H1 (cell line): Measurements from ENCODE around the gene VGLL4. TPM values are rescaled to one million over a fixed set of nuclear protein-coding genes. Genes with fewer than 3 reads are reported as not detected.

Experiments
- CTCF ChIA-PET: fragments of 300-600 bp; sonication (Branson Sonifier 250); formaldehyde crosslinking; loops from one replicate; lab custom pipeline; 2021; ENCODE audit not compliant: partially characterized antibody; lab: Charles Lee
- POLR2A ChIA-PET: fragments of 300-600 bp; sonication (Branson Sonifier 250); formaldehyde crosslinking; loops from one replicate; lab custom pipeline; 2021; ENCODE audit warnings: inconsistent platforms; ENCODE audit not compliant: partially characterized antibody; lab: Charles Lee
- DNase-seq, 2 experiments: peaks; one replicate each; pipeline versions ENCODE4 v3.0.0 to v3.0.0-alpha.2; 2010 to 2022; ENCODE audit warnings: low spot score in 2 of 2, low read depth in 1 of 2, mixed read lengths in 1 of 2
- FAIRE-seq: peaks from 2 replicates; lab custom pipeline; 2011; peaks lifted over from hg19 to GRCh38; lab: Jason Lieb, UNC
- H2AFZ ChIP-seq: 2 replicates; pipeline ENCODE4 v1.8.1; 2012; ENCODE audit warnings: low read length, inconsistent platforms
- H2AK5ac ChIP-seq: 2 replicates; pipeline ENCODE4 v1.6.1; 2013; ENCODE audit warnings: low read depth, low read length
- H2BK120ac ChIP-seq: replicated peaks from 2 replicates; pipeline ENCODE3; 2013; ENCODE audit warnings: low read depth, low read length, inconsistent platforms
- H2BK12ac ChIP-seq: 2 replicates; pipeline ENCODE4 v1.6.1; 2013; ENCODE audit warnings: low read depth, low read length
- H2BK15ac ChIP-seq: 2 replicates; pipeline ENCODE4 v1.6.1; 2013; ENCODE audit warnings: low read length
- H2BK20ac ChIP-seq: 2 replicates; pipeline ENCODE4 v1.6.1; 2013; ENCODE audit warnings: low read length
- H2BK5ac ChIP-seq: 2 replicates; pipeline ENCODE4 v1.6.1; 2013; ENCODE audit warnings: low read depth, low read length
- H3K14ac ChIP-seq: 2 replicates; pipeline ENCODE4 v1.6.1; 2013; ENCODE audit warnings: inconsistent platforms; ENCODE audit not compliant: insufficient read length
- H3K18ac ChIP-seq: 2 replicates; pipeline ENCODE4 v1.6.1; 2013; ENCODE audit warnings: low read length; ENCODE audit errors: extremely low read depth
- H3K23ac ChIP-seq: 2 replicates; pipeline ENCODE4 v1.6.1; 2013; ENCODE audit warnings: inconsistent platforms; ENCODE audit not compliant: insufficient read length
- H3K23me2 ChIP-seq: 2 replicates; pipeline ENCODE4 v1.6.1; 2013; ENCODE audit warnings: low read depth, low read length
- H3K27ac ChIP-seq: 2 replicates; pipeline ENCODE4 v1.6.1; 2011; ENCODE audit warnings: low read depth, low read length, inconsistent platforms
- H3K27me3 ChIP-seq, 4 experiments: replicated peaks in 1 of 4; 1 replicate in 1 of 4; 2 replicates in 3 of 4; pipeline versions ENCODE4 v1.6.1 to v1.8.1; 2011 to 2013; ENCODE audit warnings: low read length in 3 of 4, mild to moderate bottlenecking in 3 of 4, inconsistent platforms in 2 of 4, mixed read lengths in 2 of 4, moderate library complexity in 1 of 4; ENCODE audit not compliant: control insufficient read depth in 3 of 4, insufficient read depth in 3 of 4; ENCODE audit errors: extremely low read depth in 1 of 4
- H3K36me3 ChIP-seq, 4 experiments: 2 replicates each; pipeline versions ENCODE4 v1.6.1 to v1.8.1; 2011 to 2013; ENCODE audit warnings: mild to moderate bottlenecking in 4 of 4, low read length in 3 of 4, moderate library complexity in 2 of 4, control low read depth in 1 of 4, inconsistent platforms in 1 of 4; ENCODE audit not compliant: insufficient read depth in 4 of 4, control insufficient read depth in 2 of 4
- H3K4ac ChIP-seq: replicated peaks from 2 replicates; pipeline ENCODE3; 2013; ENCODE audit warnings: low read length, low read depth, mixed read lengths, inconsistent platforms; ENCODE audit not compliant: insufficient read length
- H3K4me1 ChIP-seq, 4 experiments: replicated peaks in 1 of 4; 1 replicate in 1 of 4; 2 replicates in 3 of 4; pipeline versions ENCODE4 v1.6.1 to v1.8.1; 2011 to 2013; ENCODE audit warnings: low read length in 3 of 4, inconsistent platforms in 2 of 4, mixed read lengths in 1 of 4; ENCODE audit not compliant: insufficient read depth in 4 of 4, control insufficient read depth in 3 of 4
- H3K4me2 ChIP-seq, 2 experiments: 2 replicates each; pipeline versions ENCODE4 v1.6.1 to v1.8.1; 2011 to 2013; ENCODE audit warnings: low read depth in 2 of 2, low read length in 2 of 2, control low read depth in 1 of 2, inconsistent platforms in 1 of 2, mild to moderate bottlenecking in 1 of 2; ENCODE audit not compliant: insufficient read depth in 1 of 2
- H3K4me3 ChIP-seq, 4 experiments: fragments of 200-600, 300-600 bp in 1 of 4; sonication (generic), shearing (Covaris generic), sonication (Bioruptor Twin) in 1 of 4; 2 replicates each; pipeline versions ENCODE4 v1.5.1 to v1.8.1; 2011 to 2016; ENCODE audit warnings: low read length in 4 of 4, low read depth in 3 of 4, control low read depth in 2 of 4, inconsistent platforms in 2 of 4, mild to moderate bottlenecking in 2 of 4, mixed read lengths in 1 of 4, moderate library complexity in 1 of 4; ENCODE audit not compliant: insufficient read depth in 2 of 4; ENCODE audit errors: extremely low read depth in 1 of 4
- H3K56ac ChIP-seq: replicated peaks from 2 replicates; pipeline ENCODE3; 2013; ENCODE audit warnings: low read depth, mild to moderate bottlenecking, mixed read lengths, low read length, inconsistent platforms; ENCODE audit not compliant: insufficient read length
- H3K79me1 ChIP-seq: 2 replicates; pipeline ENCODE4 v1.6.1; 2013; ENCODE audit warnings: low read depth, low read length, control low read depth
- H3K79me2 ChIP-seq, 2 experiments: 2 replicates each; pipeline versions ENCODE4 v1.6.1 to v1.8.1; 2012 to 2013; ENCODE audit warnings: low read length in 2 of 2, mild to moderate bottlenecking in 2 of 2, inconsistent platforms in 1 of 2; ENCODE audit not compliant: insufficient read depth in 2 of 2, control insufficient read depth in 1 of 2
- H3K9ac ChIP-seq, 4 experiments: replicated peaks in 1 of 4; 1 replicate in 1 of 4; 2 replicates in 3 of 4; pipeline versions ENCODE4 v1.6.1 to v1.8.1; 2011 to 2013; ENCODE audit warnings: low read depth in 3 of 4, low read length in 3 of 4, control low read depth in 2 of 4, mild to moderate bottlenecking in 2 of 4, moderate library complexity in 2 of 4, inconsistent platforms in 1 of 4; ENCODE audit errors: extremely low read depth in 1 of 4
- H3K9me3 ChIP-seq, 2 experiments: 2 replicates each; pipeline versions ENCODE4 v1.6.1 to v1.8.1; 2012 to 2013; ENCODE audit warnings: mild to moderate bottlenecking in 2 of 2, moderate library complexity in 2 of 2, control low read depth in 1 of 2, inconsistent platforms in 1 of 2, low read depth in 1 of 2, low read length in 1 of 2, mixed read lengths in 1 of 2; ENCODE audit not compliant: insufficient read depth in 2 of 2
- H4K20me1 ChIP-seq, 2 experiments: replicated peaks in 1 of 2; 2 replicates each; pipeline versions ENCODE3 to v1.8.1; 2011 to 2013; ENCODE audit warnings: inconsistent platforms in 2 of 2, low read length in 2 of 2, mild to moderate bottlenecking in 1 of 2; ENCODE audit not compliant: insufficient read depth in 2 of 2, control insufficient read depth in 1 of 2
- H4K5ac ChIP-seq: 2 replicates; pipeline ENCODE4 v1.6.1; 2013; ENCODE audit warnings: low read length, low read depth, mixed read lengths, inconsistent platforms; ENCODE audit not compliant: insufficient read length
- H4K8ac ChIP-seq: 2 replicates; pipeline ENCODE4 v1.8.0; 2013; ENCODE audit warnings: mild to moderate bottlenecking, moderate library complexity, low read length, inconsistent platforms; ENCODE audit not compliant: insufficient read depth; ENCODE audit errors: extremely low read depth
- H4K91ac ChIP-seq: replicated peaks from 2 replicates; pipeline ENCODE3; 2013; ENCODE audit warnings: low read length, mixed read lengths, inconsistent platforms; ENCODE audit not compliant: insufficient read length
- ASH2L ChIP-seq: fragments of 200-600, 300-600 bp; sonication (generic); IDR thresholded peaks from one replicate; pipeline ENCODE4 v1.7.1; 2017; ENCODE audit warnings: low read length
- BACH1 ChIP-seq: IDR thresholded peaks from 2 replicates; pipeline ENCODE4 v1.6.1; 2012; ENCODE audit warnings: low read length, improper control_type of control experiment
- KDM5A ChIP-seq: fragments of 200-600 bp; IDR thresholded peaks from 2 replicates; pipeline ENCODE4 v1.7.1; 2012; ENCODE audit warnings: mild to moderate bottlenecking, low read length, inconsistent platforms, mixed read lengths
- RFX5 ChIP-seq: IDR thresholded peaks from 2 replicates; pipeline ENCODE4 v1.6.1; 2011; ENCODE audit warnings: low read depth, low read length, improper control_type of control experiment, borderline replicate concordance
- SAP30 ChIP-seq: fragments of 300-600 bp; sonication (generic); IDR thresholded peaks from 2 replicates; pipeline ENCODE4 v1.7.1; 2012; ENCODE audit warnings: low read length, moderate library complexity, mild to moderate bottlenecking, inconsistent platforms; ENCODE audit not compliant: insufficient read depth, insufficient replicate concordance
- TBP ChIP-seq: IDR thresholded peaks from 2 replicates; pipeline ENCODE4 v1.6.1; 2011; ENCODE audit warnings: low read depth, low read length, improper control_type of control experiment
- WGBS, 2 experiments: shearing (Covaris generic) in 1 of 2; methylation state at CpG; one replicate each; pipeline versions ENCODE4 v1.1.6 to v1.1.7; 2013 to 2015; ENCODE audit warnings: low lambda C conversion rate in 2 of 2, mixed read lengths in 2 of 2, inconsistent platforms in 1 of 2, low coverage in 1 of 2, missing lambda C conversion rate in 1 of 2; ENCODE audit not compliant: insufficient replicate concordance in 2 of 2, insufficient coverage in 1 of 2, insufficient read length in 1 of 2; ENCODE audit errors: extremely low coverage in 1 of 2, missing lambda C conversion rate in 1 of 2; 5-methylcytosine and 5-hydroxymethylcytosine counted together
- polyA plus RNA-seq, 7 experiments: library from polyadenylated mRNA; depleted of rRNA in 3 of 7; stranded (reverse) in 5 of 7; unstranded in 2 of 7; fragments of >200 nt in 5 of 7; fragments of 200-250 nt in 2 of 7; gene quantifications; 1 replicate in 5 of 7; 2 replicates in 1 of 7; 4 replicates in 1 of 7; pipeline versions ENCODE4 v1.2.1 to v1.2.3, GENCODE V29; 2011 to 2013; ENCODE audit warnings: missing spikeins in 2 of 7, mixed read lengths in 2 of 7
- total RNA-seq: library from RNA; stranded (reverse); fragmentation: NEBNext Ultra II Directional; extraction: Animal tissue kit (Norgen Biotek cat#: 25700); gene quantifications from 2 replicates; pipeline ENCODE4 v1.2.1, GENCODE V29; 2021
- TF ChIP-seq, protein P1 (sequence below): IDR thresholded peaks from 2 replicates; pipeline ENCODE4 v1.6.1; 2011; ENCODE audit warnings: low read length, improper control_type of control experiment

VGLL4 gene
- total and polyA plus RNA-seq, 2 of the 8 experiments (the other 6 are each of a cell fraction or from before 2014, with no cell fraction given): 45.1 to 50.0 TPM

DNA sequence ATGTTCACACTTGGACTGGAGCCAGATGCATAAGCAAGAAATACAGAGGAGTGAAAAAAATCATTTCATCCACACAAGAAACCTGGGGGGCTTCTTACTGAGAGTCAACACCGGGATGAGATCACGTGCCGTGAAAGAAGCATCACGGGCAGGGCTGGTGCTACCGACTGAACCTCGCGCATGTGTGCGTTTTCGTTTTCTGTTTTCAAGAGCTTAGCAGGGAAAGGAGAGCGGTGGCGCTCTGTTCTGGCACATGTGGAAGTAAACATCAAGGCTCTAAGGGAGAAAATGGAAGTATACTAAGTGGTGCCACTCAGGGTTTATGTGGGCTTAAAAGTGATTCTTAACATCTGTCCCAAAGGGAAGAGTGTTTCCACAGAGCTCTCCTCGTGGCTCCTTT is 55.9 kb downstream of the VGLL4 start:
- Histone ChIP-seq H2BK20ac (no peak overlapping the region), H4K8ac (no peak overlapping the region), H3K79me1 (peaks cover 25% of the 10 kb centered on the region), H2BK120ac (no peak overlapping the region), H2BK5ac (no peak overlapping the region), H3K9me3 (no peaks in the 10 kb centered on the region), H3K27me3 (no peaks in the 10 kb centered on the region), H3K23me2 (no peaks in the 10 kb centered on the region), H3K4me1 (peaks cover 21 to 45% (median 29%) of the 10 kb centered on the region in 4 experiments), H3K79me2 (peaks cover 11 to 89% of the 10 kb centered on the region in 2 experiments), H3K56ac (no peak overlapping the region), H3K23ac (no peak overlapping the region), H2BK15ac (no peak overlapping the region; the same call in 1 of the 2 replicates), H4K91ac (no peak overlapping the region), H3K27ac (no peak overlapping the region), H2AFZ (no peak overlapping the region), H4K20me1 (peaks cover 2 to 10% of the 10 kb centered on the region in 2 experiments), H3K4me3 (no peak overlapping the region), H3K36me3 (no peaks in the 10 kb centered on the region), H2AK5ac (no peak overlapping the region; the same call in 1 of the 2 replicates), H3K9ac (no peak overlapping the region), H2BK12ac (no peak overlapping the region), H3K14ac (no peak overlapping the region), H3K4me2 (no peak overlapping the region), H3K18ac (no peak overlapping the region), H4K5ac (no peak overlapping the region), H3K4ac (no peak overlapping the region)
- 88% methylated on average over 12 of the region's 12 CpGs; no CpG with 5 or more reads in 1 of the 2 experiments for WGBS, 2 experiments
- FAIRE-seq (no peak), DNase-seq (no peak)
- ChIA-PET POLR2A (interaction anchor here (0.5 to 0.7 kb wide), 2 partner anchors 13 to 1015 kb away, joined by 3 read pairs; no protein-coding TSS in a partner anchor), CTCF (no interaction called here)
- TF ChIP-seq, protein P1, sequence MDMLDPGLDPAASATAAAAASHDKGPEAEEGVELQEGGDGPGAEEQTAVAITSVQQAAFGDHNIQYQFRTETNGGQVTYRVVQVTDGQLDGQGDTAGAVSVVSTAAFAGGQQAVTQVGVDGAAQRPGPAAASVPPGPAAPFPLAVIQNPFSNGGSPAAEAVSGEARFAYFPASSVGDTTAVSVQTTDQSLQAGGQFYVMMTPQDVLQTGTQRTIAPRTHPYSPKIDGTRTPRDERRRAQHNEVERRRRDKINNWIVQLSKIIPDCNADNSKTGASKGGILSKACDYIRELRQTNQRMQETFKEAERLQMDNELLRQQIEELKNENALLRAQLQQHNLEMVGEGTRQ: no peak
- no peak for TF ChIP-seq RFX5
- no peak for TF ChIP-seq ASH2L
- TF ChIP-seq TBP: no peak
- TF ChIP-seq KDM5A: no peak
- no peak for TF ChIP-seq SAP30
- TF ChIP-seq BACH1: no peak
